AG08395 (cell line): Measurements from ENCODE around the gene IGF2BP2.
"Not testable (repeated sequence)": the region's sequence is repeated elsewhere in the genome, so short reads cannot be mapped to it uniquely, and the experiment has no call there.

ENCODE experiments used
- DNase-seq: peaks from one replicate; pipeline ENCODE4 v3.0.0; 2012; ENCODE audit warnings: mixed read lengths, low spot score

IGF2BP2 gene

DNA sequence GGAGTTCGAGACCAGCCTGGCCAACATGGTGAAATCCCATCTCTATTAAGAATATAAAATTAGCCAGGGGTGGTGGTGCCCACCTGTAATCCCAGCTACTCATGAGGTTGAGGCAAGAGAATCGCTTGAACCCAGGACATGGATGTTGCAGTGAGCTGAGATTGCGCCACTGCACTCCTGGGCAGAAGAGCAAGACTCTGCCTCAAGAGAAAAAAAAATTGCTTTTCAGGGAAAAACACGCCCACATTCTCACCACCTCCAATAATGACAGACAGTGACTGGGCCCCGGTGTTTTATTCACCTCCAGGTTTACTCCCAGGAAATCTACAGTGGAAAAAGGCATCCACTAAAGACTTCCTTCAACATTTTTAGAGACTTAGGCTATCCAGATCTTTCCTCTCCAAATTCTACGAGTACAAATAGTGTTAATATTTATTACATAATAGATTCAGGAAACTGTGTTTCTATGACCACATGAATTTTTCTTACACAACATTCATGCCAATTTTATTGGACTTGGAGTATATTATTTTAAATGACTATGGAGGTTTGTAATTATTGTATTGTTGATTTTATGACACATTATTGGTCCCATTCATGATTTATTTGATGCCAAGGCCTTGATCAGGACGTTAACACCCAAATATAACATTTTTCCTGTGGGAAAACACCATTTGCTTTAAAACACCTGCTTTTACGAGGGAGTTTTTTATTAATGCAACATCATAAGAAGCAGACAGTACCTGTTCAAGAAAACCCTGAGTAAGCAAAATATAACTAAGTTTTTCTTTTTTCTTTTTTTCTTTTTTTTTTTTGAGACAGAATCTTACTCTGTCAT is 26.6 kb downstream of the IGF2BP2 start:
- no peak for DNase-seq

DNA sequence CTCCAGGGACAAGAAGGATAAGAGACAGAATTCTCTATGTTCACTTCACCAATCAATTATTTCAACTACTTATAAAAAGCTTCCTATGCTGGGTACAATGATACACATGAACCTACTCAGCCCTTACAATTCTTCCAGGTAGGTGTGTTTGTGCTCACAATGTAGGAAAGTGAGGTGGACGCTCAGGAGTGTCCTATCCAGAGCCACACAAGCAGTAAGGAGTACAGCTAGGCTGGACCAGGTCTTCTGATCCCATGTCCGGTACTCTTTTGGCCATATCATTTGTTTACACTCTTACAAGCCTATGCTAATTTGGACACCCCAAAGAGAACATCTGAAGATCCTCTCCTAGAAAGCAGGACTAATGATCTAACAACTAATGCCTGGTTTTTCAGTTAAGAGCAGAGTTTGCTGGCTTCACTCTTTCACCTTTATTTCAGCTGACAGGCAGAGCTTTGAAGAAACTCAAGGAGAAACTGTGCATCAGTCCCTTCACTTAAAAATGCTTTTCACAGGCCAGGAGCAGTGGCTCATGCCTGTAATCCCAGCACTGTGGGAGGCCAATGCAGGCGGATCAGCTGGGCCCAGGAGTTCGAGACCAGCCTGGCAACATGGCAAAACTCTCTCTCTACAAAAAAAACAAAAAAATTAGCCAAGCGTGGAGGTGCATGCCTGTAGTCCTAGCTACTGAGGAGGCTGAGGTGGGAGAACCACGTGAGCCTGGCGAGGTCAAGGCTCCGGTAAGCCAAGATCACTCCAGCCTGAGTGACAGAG is 27.5 kb downstream of the IGF2BP2 start:
- no peak for DNase-seq

DNA sequence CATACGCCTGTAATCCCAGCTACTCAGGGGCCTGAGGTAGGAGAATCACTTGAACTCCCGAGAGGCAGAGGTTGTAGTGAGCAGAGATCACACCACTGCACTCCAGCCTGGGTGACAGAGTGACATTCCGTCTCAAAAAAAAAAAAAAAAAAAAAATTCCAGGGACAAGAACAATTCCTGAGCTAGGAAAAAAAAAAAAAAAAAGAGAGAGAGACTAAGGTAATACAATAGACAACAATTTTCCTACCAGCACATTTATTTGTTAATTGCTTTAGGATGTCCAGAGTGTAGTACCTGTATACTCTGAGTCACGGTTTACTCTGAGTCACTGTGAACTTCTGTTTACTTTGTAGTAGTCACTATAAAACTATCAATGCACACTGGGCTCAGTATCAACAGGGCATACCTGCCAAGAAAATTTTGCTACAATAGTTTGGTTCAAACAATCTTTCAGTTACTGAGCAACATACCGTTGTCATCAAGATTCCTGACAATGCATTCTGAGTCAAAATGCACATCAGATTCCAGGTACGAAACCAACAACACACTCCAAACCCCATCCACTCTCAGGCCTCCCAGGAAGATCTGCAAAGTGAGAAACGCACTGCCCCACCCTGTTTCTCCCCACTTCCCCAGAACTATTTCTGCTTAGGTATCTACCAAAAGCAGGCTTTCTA is 28.3 kb downstream of the IGF2BP2 start:
- peak; percentile 49 for DNase-seq

DNA sequence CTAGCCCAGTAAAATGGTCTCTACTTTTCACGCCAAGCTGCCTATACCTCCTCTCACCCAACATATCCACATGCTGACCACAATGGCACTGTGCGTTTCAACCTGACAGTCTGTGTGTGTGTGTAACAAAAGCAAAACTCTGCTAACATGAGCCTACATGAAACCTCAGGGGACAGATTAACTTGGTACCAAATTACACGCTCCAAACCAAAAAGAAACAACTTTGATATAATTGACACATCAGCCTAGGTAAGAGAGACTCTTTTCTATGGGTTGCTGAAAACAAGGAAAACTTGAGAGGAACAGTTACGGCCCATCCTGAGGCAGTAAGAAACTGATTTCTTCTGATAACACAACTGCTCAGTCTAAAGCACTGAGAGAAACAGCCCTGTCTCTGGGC is 31.5 kb downstream of the IGF2BP2 start:
- no peak for DNase-seq

DNA sequence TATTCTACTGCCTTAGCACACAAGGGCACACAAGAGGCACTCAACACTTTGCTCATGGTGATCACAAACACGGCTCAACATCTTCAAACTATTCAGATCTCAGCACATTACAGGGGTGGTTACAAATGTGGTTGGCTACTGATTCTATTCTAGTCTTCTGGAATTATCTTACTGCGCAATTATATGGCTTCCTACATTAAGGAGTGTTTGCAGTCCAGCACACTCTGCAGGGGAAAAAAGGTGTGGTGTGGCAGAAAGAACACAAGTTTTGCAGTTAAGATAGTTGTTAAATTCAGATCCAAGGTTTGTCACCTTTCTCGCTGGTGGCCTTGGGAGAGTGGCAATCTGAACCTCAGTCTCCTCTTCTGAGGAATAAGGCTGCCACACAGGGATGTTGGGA is 31.9 kb downstream of the IGF2BP2 start:
- no peak for DNase-seq

DNA sequence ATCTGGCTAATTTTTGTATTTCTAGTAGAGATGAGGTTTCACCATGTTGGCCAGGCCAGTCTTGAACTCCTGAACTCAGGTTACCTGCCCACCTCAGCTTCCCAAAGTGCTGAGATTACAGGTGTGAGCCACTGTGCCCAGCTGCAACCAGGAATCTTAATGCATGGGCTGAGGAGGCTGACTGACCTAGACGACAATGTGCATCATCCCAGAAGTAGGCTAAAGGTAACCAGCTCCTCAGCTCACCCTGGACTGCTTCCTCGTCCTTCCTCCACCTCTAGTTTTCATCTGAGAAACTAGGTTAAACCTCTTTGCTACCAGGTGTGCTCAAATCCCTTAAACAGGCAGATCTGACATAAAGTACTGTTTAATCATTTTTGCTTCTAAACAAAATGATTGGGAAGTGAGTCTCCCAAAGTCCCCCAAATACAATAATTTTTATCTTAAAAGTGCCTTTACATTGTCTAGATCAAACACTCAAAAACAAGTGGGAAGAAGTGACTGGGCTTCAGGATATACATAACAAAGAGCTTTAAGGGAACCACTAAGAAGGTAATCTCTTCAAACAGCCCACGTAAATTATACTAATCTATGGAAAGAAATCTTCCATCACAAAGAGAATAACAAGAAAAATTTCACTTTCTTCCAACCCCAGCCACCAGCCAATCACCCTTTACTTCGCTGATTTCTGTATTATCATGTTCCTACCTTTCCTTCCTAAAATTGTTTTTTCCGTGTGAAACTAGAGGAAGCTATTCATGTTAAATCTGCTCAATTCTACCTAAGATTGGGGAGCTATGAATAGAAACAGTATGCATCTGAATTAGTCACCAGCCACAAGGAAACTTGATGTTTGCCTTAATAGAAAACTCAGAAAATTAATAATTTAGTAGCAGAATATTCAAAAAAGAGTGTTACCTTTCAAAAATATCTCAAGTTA is 34.7 kb downstream of the IGF2BP2 start:
- DNase-seq: no peak

DNA sequence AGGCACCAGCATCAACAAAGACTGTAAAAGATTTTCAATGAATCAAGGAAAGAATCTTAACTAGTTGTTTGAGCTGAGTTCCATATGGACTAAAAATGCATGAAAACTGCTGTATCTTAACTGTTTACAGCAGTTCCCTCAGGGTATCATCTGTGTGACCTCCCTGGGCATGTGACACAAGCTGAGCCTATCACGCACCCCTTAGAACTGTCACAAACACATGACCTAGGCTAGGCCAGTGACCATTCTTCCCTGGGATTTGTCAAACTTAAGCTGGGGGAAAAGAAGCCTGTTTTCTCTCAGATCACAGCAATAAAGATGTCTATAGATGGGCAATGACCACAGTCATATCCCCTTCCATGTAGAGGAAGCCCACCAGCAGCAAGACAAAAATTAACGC is 35.7 kb downstream of the IGF2BP2 start:
- DNase-seq: no peak

DNA sequence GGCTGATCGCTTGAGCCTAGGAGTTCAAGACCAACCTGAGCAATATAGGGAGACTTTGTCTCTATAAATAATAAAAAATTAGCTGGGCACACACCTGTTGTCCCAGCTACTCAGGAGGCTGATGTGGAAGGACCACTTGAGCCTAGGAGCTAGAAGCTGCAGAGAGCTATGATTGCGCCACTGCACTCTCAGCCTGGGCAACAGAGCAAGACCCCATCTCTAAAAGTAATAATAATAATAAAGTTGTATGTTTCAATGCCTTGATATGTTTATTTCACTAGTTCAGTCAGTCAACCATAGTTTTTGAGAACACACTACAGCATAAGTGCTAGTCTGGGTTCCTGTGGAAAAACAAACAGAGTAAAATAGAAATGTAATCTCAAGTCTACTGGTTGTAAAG is 36.5 kb downstream of the IGF2BP2 start:
- DNase-seq: no peak

DNA sequence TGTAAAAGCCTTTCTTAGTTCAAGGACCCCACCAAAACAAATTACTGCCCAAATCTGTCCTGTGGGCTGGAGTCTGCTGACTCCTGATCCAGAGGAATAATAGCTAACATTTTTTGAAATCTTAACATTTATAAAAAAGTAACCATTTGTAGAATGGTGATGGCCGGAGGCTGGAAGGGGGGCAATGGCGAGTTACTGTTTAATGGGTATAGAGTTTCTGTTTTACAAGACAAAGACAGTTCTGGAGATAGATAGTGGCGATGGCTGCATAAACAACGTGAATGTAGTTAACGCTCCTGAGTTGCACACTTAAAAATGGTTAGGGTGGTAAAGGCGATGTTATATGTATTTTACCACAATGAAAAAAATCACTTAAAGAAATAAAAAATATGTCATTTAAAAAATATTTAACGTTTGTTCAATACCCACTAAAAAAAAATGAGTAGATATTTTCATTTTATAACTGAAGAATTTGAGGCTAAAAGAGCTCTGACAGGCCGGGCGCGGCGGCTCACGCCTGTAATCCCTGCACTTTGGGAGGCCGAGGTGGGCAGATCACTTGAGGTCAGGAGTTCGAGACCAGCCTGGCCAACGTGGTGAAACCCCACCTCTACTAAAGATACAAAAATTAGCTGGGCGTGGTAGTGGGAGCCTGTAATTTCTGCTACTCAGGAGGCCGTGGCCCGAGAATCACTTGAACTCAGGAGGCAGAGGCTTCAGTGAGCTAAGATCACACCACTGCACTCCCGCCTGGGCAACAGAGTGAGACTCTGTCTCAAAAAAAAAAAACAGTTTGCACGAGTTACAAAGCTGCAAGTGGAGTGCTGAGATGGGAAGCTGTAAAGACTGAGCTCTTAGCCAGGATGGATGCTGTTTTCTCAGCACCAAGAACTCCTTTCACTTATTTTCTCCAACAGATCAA is 37.6 kb downstream of the IGF2BP2 start:
- DNase-seq: no peak

DNA sequence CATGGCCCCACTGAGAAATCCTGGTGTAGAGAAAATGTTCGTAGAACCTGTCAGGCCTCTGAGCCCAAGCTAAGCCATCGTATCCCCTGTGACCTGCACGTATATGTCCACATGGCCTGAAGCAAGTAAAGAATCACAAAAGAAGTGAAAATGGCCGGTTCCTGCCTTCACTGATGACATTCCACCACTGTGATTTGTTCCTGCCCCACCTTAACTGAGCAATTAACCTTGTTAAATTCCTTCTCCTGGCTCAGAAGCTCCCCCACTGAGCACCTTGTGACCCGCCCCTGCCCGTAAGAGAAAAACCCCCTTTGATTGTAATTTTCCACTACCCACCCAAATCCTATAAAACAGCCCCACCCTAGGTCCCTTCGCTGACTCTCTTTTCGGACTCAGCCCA is 38.6 kb downstream of the IGF2BP2 start:
- not testable (repeated sequence) for DNase-seq

DNA sequence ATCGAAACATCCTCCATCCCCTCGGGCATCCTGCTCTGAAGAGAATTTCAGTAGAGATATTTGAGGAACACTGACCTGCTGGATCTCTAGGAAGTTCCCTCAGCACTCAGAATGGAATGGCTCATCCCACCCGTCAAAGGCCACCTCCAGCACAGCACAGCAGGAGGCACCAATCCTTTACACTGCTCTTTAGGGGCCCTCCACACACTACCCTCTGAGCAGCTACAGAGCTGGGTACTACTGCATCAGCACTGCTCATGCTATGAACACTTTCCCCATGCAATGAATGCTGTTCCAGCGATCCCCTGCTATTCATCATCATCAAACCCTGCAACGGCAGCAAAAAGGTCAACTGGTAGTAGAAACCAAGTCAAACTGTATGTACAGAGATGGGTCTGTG is 40.5 kb downstream of the IGF2BP2 start:
- DNase-seq: no peak

DNA sequence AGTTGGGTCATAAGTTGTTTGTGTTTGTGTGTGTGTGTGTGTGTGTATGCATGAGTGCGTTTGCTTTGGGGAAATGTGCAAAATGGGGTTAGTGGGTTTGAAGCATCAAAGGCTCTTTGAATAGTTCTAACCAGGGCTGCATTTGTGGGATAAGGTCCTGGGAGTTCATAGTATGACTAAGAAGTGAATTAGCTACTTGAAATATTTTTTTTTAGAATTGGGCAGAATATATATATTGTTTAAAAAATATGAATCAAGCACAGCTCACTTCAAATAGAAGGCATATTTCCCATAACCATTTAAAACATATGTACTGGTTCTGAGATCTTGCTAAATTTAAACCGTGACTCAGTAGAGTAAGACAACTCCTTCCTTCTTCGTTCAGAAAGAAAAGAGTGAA is 43.1 kb downstream of the IGF2BP2 start:
- peak; percentile 40 for DNase-seq

DNA sequence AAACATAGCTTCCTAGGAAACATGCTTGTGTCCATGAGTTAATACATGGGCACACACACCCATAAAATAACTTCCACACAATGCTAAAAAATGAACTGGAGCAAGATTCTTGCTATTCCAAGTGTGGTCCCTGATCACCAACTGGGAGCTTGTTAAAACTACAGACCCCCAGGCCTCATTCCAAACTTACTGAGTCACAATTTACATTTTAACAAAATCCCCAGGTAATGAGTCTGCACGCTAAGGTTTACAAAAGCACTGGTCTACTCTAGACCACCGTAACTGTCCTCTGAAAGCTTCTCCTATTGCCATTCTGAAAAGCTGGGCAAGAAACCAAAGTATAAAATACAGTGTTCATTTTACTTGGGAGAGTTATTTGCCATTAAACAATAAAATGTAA is 45.4 kb downstream of the IGF2BP2 start:
- DNase-seq: no peak

DNA sequence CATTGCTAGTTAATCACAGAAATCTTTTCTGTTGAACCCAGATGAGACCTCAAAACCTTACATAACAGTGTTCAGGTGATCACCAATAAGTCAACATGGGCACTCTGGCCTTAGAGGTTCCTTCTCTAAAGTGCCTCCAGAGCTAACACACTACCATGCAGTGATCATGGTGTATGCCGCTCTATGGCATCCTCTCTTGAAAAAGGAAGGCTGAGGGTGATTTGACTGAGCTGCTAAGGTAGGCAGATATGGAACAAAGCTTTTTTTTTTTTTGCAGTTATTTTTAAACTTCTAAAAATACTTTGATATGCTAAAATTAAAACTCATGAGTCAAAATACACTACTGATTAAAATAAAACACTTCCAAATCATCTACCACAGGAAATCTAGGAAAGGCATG is 46.0 kb downstream of the IGF2BP2 start:
- DNase-seq: no peak

DNA sequence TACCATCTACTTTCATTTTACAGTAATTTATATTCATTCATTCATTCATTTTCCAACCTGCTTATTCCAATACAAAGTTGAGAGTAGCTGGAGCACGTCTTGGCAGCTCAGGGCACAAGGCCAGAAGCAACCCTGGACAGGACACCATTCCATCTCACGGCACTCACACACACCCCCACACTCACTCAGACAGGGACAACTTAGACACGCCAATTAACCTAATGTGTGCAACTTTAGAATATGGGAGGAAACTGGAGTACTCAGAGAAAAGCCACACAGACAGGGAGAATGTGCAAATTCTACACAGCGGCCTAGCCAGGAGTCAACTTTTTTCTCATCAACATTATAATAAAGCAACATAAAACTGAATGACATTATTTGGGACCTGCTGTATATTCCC is 46.7 kb downstream of the IGF2BP2 start:
- no peak for DNase-seq

DNA sequence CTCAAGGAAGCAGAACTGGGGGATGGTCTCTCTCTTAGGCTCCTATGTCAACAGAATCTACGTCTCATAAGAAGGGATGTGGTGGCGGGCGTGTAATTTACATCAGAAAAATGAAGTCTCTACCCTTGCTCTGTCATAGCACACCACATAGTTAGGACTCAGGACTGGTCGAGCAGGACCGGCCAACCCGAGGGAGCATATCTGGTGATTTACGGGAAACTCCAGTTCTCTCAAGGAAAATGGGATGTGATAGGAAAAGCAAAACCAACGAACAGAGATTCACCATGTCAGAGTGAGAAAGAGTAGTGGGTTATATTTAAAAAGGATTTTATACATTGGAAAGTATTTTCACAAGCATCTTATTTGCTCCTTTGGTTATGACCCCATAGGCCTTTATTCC is 54.7 kb downstream of the IGF2BP2 start:
- no peak for DNase-seq

DNA sequence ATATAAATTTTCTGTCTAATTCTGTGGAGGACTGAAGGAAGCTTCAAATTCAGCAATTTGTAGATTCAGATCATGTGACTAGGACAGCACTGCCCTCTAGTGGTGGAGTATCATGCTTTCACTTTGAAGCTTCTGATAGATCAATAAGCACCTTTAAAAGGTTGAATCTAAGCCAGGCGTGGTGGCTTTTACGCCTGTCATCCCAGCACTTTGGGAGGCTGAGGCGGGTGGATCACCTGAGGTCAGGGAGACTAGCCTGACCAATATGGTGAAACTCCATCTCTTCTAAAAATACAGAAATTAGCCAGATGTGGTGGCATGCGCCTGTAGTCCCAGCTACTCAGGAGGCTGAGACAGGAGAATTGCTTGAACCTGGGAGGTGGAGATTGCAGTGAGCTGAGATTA is 56.3 kb downstream of the IGF2BP2 start:
- peak; percentile 40 for DNase-seq

DNA sequence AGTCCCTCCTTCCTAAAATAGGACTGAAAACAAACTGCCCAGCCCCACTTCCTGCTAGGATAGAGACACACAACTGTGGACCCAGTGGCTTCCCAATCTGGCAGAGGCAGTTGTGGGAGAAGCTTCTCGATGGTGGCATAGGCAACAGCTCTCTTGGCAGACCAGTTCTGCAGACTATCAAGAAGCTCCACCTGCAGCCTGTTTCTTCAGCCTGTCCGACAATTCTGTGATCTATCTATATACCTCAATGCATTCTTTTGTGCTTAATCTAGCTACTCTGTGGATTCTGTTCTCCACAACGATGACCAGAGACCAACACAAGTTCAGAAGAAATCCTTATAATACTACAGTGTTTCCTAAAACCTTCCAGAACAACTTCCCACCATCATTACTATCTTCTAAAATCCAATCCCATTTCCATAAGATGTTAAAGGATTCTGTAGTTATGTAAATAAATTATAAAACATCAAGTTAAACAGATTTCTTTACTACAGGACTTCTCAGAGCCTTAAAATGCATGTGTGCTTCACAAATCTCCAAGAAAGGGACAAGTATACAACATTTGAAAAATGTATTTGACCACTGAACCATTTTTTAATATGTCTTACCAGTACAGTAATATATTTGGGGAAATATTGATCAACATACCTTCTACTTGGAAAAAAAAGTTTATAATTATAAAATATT is 57.7 kb downstream of the IGF2BP2 start:
- DNase-seq: no peak

DNA sequence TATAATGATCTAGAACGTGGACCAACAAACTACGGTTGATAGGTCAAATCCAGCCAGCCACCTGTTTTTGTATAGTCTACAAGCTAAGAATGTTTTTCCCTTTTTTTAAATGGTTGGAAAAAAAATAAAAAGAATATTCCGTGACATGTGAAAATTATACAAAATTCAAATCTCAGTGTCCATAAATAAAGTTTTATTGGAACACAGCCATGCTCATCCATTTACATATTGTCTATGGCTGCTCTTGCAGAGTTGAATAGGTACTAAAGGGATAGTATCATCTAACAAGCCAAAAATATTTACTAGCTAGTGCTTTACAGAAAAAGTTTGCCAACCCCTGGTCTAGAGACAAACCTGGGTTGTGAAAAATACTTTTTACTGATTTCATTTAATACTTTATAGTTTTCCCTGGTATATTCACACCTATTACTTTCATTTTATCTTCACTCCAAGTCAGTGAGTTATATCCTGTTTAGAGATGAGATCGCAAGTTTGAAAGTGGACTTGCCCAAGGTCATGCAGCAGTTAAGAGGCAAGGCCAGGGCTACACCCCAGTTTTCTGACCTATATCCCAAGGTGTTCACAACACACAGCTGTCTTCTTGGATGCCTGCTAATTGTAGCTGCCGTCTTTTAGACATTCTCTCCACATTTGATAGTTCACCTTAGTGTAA is 58.4 kb downstream of the IGF2BP2 start:
- no peak for DNase-seq

DNA sequence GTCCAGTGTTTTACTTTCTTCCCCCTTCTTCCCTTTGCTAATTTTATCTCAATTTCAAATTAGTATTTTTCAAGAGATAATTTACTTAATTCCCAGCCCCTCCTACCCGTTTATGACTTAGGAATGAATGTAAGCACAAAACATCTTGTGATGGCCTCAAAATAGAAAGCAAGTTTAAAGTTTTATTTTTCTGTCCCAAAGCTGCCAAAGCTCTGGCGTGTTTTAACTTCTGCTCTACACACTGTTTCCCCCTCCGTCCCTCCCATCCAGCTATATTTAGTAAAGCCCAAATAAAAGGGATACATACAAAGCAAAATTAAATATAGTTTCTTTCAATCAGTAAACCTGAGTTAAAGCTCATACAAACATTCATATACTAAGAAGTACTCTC is 59.9 kb downstream of the IGF2BP2 start:
- no peak for DNase-seq
